Left cardiac atrium (tissue), 2 donors: ENCODE data around the gene KATNIP. TPM values are rescaled to one million over a fixed set of nuclear protein-coding genes. Genes with fewer than 3 reads are reported as not detected.

Source experiments
- total RNA-seq, 2 donors: library from RNA; stranded (reverse); fragmentation: NEBNext Ultra II Directional; extraction: Animal tissue kit (Norgen Biotek cat#: 25700); gene quantifications; one replicate each; pipeline ENCODE4 v1.2.1, GENCODE V29; 2021
- donor health status: DM: no; HTN: yes; CAD: no; lungs with severe emphysema.
- donor health status: DM: yes; HTN: yes; CAD: no.

Gene KATNIP
- total RNA-seq, 2 donors from 2014 or later, result 10.0 to 14.4 TPM

Other genes with a start within 250 kb of the KATNIP start
- 10 to 100 TPM; 19.8 to 56.8 TPM for gene IL4R, start 236.2 kb upstream of the KATNIP start, total RNA-seq
- gene IL21R, start 148.0 kb upstream of the KATNIP start, total RNA-seq, result under 1 TPM; 0.18 to 0.63 TPM
- 10 to 100 TPM; 43.3 to 53.6 TPM for gene GTF3C1, start 231 bp upstream of the KATNIP start, total RNA-seq